Activated CD4-positive, alpha-beta memory T cell treated with anti-CD3 and anti-CD28 coated beads for 36 hours (primary cell): ENCODE results near the gene SPEG. TPM values are rescaled to one million over a fixed set of nuclear protein-coding genes. Genes with fewer than 3 reads are reported as not detected.

Experiments used
- CTCF ChIA-PET: fragments of 350-600 bp; sonication (Branson Sonifier 250); formaldehyde crosslinking; loops from one replicate; lab custom pipeline; 2021; ENCODE audit warnings: antibody characterized with exemption, inconsistent platforms; lab: Charles Lee
- POLR2A ChIA-PET: fragments of 350-600 bp; sonication (Branson Sonifier 250); formaldehyde crosslinking; loops from one replicate; lab custom pipeline; 2021; ENCODE audit warnings: antibody characterized with exemption; lab: Charles Lee
- DNase-seq: peaks from one replicate; pipeline ENCODE4 v3.0.0-alpha.2; 2020
- H3K27ac Mint-ChIP-seq: one replicate; pipeline ENCODE4 v1.8.0; 2021; ENCODE audit warnings: mixed read lengths
- H3K27me3 Mint-ChIP-seq: one replicate; pipeline ENCODE4 v1.8.0; 2021; ENCODE audit warnings: mixed read lengths
- H3K36me3 Mint-ChIP-seq: one replicate; pipeline ENCODE4 v1.8.0; 2021; ENCODE audit warnings: mixed read lengths
- H3K4me1 Mint-ChIP-seq: one replicate; pipeline ENCODE4 v1.8.0; 2021; ENCODE audit warnings: low read depth, mixed read lengths
- H3K4me3 Mint-ChIP-seq: one replicate; pipeline ENCODE4 v1.8.0; 2021; ENCODE audit warnings: mild to moderate bottlenecking, mixed read lengths
- H3K9me3 Mint-ChIP-seq: one replicate; pipeline ENCODE4 v1.8.0; 2021; ENCODE audit warnings: mixed read lengths
- intact Hi-C: fragments of 100-400 bp; cut with micrococcal nuclease; formaldehyde crosslinking; loops from one replicate; pipeline ENCODE4 v1.15.1; 2023
- total RNA-seq, 2 experiments: library from RNA; stranded (reverse); gene quantifications; one replicate each; pipeline ENCODE4 v1.2.3, GENCODE V29; 2021

The SPEG gene
- total RNA-seq, 2 experiments from 2014 or later, result 1.1 to 1.7 TPM

GRCh38 chr2:219547621-219548020 lies 113.0 kb downstream of the SPEG start:
- Mint-ChIP-seq H3K27ac (no peak overlapping the region), H3K9me3 (no peaks in the 10 kb centered on the region), H3K4me1 (peaks cover 15% of the 10 kb centered on the region), H3K4me3 (no peak overlapping the region), H3K27me3 (peaks cover 17% of the 10 kb centered on the region), H3K36me3 (no peaks in the 10 kb centered on the region)
- ChIA-PET POLR2A (no interaction called here), CTCF (interaction anchor here (1.7 kb wide), 1 partner anchor 12 kb away, joined by 13 read pairs; no protein-coding TSS in a partner anchor)
- DNase-seq, result no peak
- intact Hi-C loops, result loop anchor here (10.0 kb wide), 1 partner anchor 373 kb away; the partner anchor contains the start of genes CNPPD1, RETREG2 and SLC23A3

Other genes with a start within 250 kb of the SPEG start
- gene ZFAND2B, start 228.1 kb upstream of the SPEG start, total RNA-seq, result 10 to 100 TPM; 31.9 to 34.4 TPM
- gene ABCB6, start 215.9 kb upstream of the SPEG start, total RNA-seq, result 10 to 100 TPM; 11.5 to 11.7 TPM
- gene ATG9A, start 205.2 kb upstream of the SPEG start, total RNA-seq, result 10 to 100 TPM; 34.7 to 39.5 TPM
- 10 to 100 TPM; 97.0 to 97.5 TPM for gene ANKZF1, start 205.0 kb upstream of the SPEG start, total RNA-seq
- gene GLB1L, start 189.4 kb upstream of the SPEG start, total RNA-seq, result 1 to 10 TPM; 4.8 to 4.9 TPM
- 10 to 100 TPM; 37.1 to 37.8 TPM for gene STK16, start 189.4 kb upstream of the SPEG start, total RNA-seq
- gene TUBA4B, start 181.6 kb upstream of the SPEG start, total RNA-seq, result not detected
- gene TUBA4A, start 180.9 kb upstream of the SPEG start, total RNA-seq, result 100 to 1,000 TPM; 219 to 229 TPM
- 10 to 100 TPM; 37.3 to 39.1 TPM for gene DNAJB2, start 155.5 kb upstream of the SPEG start, total RNA-seq
- gene PTPRN, start 125.4 kb upstream of the SPEG start, total RNA-seq, result under 1 TPM in 1 of 2 experiments, not detected in 1; 0.24 TPM
- not detected for gene RESP18, start 102.1 kb upstream of the SPEG start, total RNA-seq
- gene DNPEP, start 46.9 kb upstream of the SPEG start, total RNA-seq, result 10 to 100 TPM; 71.6 to 74.2 TPM
- not detected for gene DES, start 16.5 kb upstream of the SPEG start, total RNA-seq
- 10 to 100 TPM; 37.1 to 37.4 TPM for gene GMPPA, start 64.0 kb downstream of the SPEG start, total RNA-seq
- under 1 TPM in 1 of 2 experiments, not detected in 1; 0.07 TPM for gene ASIC4, start 79.6 kb downstream of the SPEG start, total RNA-seq
- gene CHPF, start 109.0 kb downstream of the SPEG start, total RNA-seq, result 10 to 100 TPM; 19.9 to 21.0 TPM
- 1 to 10 TPM; 2.6 to 4.4 TPM for gene TMEM198, start 109.2 kb downstream of the SPEG start, total RNA-seq
- gene OBSL1, start 136.7 kb downstream of the SPEG start, total RNA-seq, result under 1 TPM; 0.83 to 0.94 TPM
- gene INHA, start 137.5 kb downstream of the SPEG start, total RNA-seq, result not detected
- gene STK11IP, start 163.0 kb downstream of the SPEG start, total RNA-seq, result 10 to 100 TPM; 28.7 to 28.9 TPM
- not detected for gene SLC4A3, start 192.8 kb downstream of the SPEG start, total RNA-seq